C4-2B (cell line): ENCODE data around the gene POLE.

Source experiments
- ZFX ChIP-seq: fragments of 450-650 bp; IDR thresholded peaks from 2 replicates; pipeline ENCODE4 v1.6.1; 2017
- TF ChIP-seq, protein P1 (sequence below): fragments of 450-650 bp; conservative IDR thresholded peaks from 2 replicates; pipeline ENCODE4 v1.5.1; 2017; ENCODE audit warnings: mild to moderate bottlenecking

DNA sequence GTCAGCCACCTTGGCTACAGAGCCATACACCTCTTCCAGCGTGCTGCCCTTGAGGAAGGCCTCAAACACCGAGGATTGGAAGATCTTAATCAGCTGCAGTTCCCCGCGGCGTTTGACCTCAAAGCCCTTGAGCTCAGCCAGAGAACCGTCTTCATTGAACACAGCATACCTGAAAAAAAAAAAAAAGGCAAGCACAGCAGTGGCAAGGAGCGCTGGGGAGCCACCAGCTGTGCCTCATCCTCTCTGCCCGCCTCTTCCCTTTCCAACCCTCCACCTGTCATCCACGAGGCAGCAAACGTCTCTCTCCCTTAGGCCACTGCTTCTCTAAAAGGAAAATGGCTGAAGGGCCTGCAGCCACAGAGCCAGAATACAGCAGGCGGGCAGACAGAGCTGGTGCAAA is 26.1 kb downstream of the POLE start:
- TF ChIP-seq, protein P1, sequence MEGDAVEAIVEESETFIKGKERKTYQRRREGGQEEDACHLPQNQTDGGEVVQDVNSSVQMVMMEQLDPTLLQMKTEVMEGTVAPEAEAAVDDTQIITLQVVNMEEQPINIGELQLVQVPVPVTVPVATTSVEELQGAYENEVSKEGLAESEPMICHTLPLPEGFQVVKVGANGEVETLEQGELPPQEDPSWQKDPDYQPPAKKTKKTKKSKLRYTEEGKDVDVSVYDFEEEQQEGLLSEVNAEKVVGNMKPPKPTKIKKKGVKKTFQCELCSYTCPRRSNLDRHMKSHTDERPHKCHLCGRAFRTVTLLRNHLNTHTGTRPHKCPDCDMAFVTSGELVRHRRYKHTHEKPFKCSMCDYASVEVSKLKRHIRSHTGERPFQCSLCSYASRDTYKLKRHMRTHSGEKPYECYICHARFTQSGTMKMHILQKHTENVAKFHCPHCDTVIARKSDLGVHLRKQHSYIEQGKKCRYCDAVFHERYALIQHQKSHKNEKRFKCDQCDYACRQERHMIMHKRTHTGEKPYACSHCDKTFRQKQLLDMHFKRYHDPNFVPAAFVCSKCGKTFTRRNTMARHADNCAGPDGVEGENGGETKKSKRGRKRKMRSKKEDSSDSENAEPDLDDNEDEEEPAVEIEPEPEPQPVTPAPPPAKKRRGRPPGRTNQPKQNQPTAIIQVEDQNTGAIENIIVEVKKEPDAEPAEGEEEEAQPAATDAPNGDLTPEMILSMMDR: no peak
- TF ChIP-seq ZFX: no peak
